ENCODE results near the gene AEBP1.

Gene AEBP1

GRCh38 chr7:44087911-44088838, 16.0 kb upstream of the AEBP1 start:
- DNase-seq, result no peak

- no peak for DNase-seq
These were observed 11.0 kb upstream of the AEBP1 start for GRCh38 chr7:44093102-44093641.

- DNase-seq, result no peak
These were observed 9.8 kb upstream of the AEBP1 start for GRCh38 chr7:44094365-44094764.

- no peak for DNase-seq
These were observed 9.1 kb upstream of the AEBP1 start for GRCh38 chr7:44094883-44095592.

- no peak for DNase-seq
These were observed 8.4 kb upstream of the AEBP1 start for GRCh38 chr7:44095781-44096180.

DNA sequence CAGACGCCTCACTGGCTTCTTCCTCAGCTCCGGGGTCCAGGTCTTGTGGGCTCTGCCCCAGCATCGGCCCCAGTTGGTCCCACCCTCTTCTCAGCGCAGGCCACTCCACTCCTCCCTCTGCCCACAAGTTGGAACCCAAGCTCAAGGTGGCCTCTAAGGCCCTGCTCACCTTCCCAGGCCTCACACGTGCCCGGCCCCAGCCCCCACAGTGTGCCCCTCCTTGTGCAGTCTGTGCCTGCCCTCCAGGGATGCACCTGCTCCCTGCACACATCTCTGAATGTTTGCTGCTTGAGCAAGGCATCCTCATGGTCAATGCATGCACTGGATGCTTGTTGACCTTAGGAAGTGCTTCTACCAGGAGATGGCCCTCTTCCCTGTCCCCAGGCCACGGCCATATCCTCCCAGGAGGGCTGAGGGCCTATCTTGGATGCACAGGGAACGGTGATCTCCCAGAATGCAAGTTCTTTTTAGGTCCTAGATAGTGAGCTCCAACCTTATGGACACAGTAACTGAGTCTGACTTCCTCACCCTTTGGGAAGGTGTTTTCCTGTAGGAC, 7.7 kb upstream of the AEBP1 start:
- DNase-seq, result no peak

DNA sequence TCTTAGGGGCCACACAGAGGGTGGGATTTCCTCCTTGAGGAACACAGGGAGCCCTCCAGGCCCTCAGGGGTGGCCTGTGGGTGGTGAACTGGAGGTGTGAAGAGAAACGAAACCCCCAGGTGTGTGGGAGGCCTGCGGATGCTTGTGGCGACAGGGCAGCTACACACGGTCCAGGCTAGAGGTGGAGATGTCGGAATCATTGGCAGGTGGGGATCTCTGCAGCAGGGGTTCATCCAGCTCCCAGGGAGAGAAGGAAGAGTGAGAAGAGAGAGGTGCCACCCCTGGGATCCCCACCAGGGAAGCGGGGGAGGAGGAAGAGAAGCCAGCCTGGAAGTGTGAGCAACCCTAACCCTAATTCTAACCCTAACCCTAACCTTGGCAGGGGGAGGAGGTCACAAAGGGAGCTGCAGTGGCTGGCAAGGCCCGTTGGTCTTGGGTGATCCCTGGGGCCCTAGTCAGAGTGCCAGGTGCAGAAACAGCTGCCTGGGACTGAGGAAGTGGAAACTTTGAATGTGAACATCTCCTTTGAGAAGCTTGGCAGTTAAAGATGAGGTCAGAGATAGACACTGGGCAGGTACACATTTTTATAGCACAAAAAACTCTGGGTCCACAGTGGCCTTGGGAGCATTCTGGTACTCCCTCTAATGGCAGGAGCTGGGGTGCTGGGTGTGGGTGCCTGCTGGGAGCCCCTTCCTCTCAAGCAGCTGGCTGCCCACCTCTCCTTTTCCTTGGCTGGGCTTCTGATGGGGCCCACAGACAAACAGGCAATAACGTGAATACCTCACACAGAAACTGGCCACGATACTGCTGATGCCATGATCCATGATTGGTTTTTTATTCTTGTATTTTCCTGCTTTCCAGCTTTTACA, 6.8 kb upstream of the AEBP1 start:
- no peak for DNase-seq

DNA sequence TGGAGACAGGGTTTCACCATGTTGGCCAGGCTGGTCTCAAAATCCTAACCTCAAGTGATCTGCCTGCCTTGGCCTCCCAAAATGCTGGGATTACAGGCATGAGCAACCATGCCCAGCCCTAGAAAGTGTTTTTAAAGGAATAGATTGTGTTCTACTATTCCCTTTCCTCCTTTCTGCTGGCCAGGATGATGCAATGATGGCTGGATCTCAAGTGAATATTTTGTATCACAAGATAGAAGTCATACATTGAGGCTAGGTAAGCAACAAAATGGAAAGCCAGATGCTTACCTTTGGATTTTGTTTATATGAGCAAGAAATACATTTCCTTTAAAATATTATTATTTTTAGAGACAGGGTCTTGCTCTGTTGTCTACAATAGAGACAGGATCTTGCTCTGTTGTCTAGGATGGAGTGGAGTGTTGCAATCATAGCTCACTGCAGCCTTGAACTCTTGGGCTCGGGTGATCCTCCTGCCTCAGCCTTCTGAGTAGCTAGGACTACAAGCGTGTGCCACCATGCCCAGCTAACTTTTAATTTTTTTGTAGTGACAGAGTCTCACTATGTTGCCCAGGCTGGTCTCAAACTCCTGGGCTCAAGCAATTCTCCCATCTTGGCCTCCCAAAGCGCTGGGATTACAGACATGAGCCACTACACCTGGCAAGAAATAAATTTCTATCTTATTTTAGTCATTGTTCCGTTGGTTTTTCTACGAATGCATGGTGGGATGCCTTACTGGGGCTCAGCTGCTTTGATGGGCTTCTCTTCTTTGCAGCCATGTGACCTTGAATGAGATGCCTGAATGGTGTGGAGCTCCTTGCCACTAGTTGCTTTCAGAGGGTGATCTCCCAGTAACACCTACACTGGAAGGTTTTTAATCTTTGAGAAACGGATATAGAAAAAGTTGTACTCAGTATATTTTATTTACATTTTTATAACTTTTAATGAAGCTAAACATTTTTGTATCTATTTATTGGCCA, 5.8 kb upstream of the AEBP1 start:
- DNase-seq, result no peak

DNA sequence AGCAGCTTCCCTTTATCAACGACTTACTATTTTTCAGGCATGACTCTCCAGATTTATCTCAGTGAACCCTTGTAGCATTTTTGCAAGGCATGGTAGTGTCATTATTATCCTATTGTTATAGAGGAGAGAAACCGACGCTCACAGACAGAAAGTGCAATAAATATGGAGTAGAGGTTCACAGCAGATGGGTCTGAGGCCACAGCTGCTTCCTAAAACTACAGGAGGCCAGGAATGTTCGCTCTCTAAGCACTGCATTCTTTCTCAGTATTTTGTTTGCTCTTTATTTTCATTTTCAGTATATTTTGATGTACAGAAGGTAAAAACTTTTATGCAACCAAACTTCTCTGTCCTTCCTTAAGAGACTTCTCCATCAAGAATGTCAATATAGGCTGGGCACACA, 4.5 kb upstream of the AEBP1 start:
- DNase-seq, result no peak

DNA sequence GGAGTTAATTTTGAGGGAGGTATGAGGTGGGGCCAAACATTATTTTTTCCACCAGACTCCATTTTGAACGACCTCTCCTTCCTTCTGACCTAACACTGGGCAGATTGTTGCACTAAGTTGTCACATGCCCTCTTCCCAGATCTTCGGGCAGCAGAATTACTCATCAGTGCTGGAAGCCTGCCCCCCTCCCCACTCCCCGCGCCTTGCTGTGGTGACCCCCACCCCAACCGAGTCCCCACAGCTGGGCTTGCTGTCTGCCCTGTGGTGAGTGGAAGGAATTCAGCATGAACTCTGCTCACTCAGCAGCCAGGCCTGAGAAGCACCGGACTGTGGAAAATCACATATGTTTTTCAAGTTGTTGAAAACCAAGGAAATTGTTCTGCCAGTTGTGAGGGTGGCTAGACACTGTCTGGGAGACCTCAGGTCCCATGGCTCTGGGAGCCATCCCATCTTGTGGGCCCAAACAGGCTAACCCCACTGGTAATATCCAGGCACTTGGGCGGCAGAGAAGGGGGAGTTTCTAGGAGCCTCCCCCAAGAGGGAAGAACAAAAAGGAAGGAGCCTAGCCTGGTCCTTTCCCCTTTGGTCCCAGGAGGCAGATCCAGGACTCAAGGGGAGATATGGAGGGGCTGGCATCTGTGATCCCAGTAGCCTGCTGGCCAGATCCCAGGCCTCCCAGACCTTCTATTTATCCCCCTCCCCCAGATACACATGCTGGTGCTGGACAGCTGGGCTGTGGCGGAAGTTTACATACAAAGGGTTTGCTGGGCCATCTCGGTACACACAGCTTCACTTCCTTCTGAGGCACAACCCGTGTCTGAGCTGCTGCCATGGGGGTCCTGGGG, 3.5 kb upstream of the AEBP1 start:
- no peak for DNase-seq

GRCh38 chr7:44101303-44101965, 2.7 kb upstream of the AEBP1 start:
- no peak for DNase-seq

DNA sequence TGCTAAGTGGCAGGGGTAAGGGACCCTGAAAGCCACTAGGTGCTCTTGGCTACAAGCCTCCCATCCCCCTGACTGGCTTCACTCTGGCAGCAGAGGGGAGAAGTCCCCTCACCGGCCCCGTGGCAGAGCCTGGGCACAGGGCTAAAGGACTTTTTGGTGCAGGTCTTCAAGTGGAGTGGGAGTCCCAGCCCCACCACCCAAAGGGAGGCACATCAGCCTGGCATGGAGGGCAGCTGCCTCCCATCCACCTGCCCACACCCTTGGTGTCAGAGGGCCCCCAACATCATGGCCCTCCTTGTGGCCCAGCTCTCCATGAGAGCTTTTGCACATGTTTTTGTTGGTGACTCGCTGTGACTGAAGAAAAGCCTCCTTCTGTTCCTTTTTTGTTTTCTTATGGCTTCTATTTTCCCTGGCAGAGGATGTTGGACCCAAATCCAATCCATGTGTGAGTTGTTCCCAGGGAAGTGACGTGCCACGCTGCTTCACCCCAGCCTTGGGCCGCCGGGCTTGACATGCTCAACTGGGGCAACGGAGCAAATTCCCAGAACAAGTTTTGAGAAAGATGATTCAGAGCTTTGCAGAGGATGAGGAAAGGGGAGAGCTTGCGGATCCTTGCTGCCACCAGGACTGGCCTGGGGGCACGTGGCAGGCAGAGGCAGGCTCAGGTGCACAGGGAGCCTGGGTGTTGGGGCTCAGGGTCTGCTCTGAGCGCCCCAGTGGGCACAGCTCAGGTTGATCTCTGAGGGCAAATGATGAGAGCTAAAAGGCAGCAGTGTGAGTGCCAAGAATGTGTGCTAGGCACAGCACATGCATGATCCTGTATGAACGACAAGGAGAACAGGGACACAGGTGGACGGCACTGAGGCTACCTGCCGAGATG, 1.9 kb upstream of the AEBP1 start:
- no peak for DNase-seq

DNA sequence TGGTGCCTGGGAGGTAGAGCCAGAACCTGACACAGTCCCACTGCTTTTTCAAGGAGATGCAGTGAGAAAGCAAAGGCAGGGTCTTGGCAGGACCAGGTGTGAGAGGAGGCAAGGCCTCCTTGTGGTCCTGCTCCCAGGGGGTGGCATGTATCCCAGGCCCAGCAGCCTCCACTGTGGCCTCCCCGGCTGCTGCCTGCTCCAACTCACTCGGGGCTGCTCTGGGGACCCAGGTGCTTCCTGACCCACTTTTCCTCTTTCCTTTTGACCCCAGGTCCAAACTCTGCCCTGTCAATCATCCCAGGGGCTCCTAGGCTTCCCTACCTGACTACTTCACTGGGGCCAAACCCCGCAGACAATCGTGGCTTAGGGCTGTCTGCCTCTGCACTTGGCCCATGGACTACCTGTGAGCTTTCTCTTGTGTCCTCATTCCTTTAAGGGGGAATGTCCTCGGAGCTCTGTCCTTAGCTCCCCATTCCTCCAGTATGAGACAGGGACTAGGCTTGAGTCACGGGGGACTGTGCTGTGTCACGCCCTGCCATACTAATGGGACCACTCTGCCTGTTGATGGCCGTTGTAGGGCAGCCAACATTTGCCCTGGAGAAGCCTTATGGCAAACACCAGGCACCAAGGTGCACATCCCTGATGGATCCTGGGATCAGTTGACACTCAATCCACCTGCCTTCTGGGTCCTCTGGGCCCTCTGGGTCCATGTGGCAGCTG, 1.1 kb upstream of the AEBP1 start:
- no peak for DNase-seq

DNA sequence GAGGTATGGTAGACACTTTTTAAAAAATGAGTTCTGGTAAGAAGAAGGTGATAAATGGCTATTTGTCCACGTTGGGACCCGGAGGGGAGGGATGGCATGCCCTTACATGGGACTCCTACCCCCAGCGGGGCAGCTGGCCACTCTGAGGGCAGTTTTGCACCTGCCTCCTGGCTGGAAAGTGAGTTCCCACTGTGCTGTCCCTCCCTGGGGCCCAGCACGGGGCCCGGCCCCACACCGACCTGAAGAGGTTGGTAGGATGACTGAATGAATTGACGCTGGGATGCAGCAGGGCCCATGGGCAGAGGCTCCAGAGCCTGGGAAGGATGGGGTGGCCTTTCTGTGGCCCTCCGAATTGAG, 601 bp upstream of the AEBP1 start:
- no peak for DNase-seq

GRCh38 chr7:44104860-44105771, 971 bp downstream of the AEBP1 start:
- no peak for DNase-seq

GRCh38 chr7:44105832-44106231, 1.7 kb downstream of the AEBP1 start:
- DNase-seq, result no peak

All from NCI-H1930 (cell line).